ENCODE results near the gene KDM4C. TPM values are rescaled to one million over a fixed set of nuclear protein-coding genes. Genes with fewer than 3 reads are reported as not detected.

KDM4C gene
- total RNA-seq, 1 donor from 2014 or later, result 63.5 TPM

DNA sequence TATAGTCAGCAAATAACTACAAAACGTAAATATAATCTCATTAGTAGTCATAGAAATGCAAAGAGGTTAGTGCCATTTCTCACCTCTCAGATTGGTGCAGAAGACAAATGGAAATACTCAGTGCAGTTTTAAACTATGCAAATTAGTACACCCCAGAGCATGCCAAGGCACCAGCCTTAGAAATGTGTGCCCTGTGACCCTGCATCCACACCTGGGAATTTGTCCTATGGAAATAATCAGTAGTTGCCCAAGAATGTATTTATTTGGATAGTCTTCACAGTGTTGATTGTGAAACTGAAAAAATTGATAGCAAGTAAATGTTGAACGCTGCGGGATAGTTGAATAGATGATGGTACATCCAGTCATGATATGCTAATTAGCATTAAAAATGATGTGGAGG lies 152.7 kb downstream of the KDM4C start:
- H3K27me3 Mint-ChIP-seq (ENCODE audit: unreplicated experiment), result peaks cover 2% of the 10 kb centered on the region
- no peak overlapping the region for H3K27ac Mint-ChIP-seq (ENCODE audit: unreplicated experiment)
- no peaks in the 10 kb centered on the region for H3K9me3 Mint-ChIP-seq (ENCODE audit: unreplicated experiment)
- H3K4me1 Mint-ChIP-seq (ENCODE audit: low read depth, unreplicated experiment), result peaks cover 16% of the 10 kb centered on the region
- H3K36me3 Mint-ChIP-seq (ENCODE audit: unreplicated experiment), result no peaks in the 10 kb centered on the region
- no peak for DNase-seq
- TF ChIP-seq, protein P1, sequence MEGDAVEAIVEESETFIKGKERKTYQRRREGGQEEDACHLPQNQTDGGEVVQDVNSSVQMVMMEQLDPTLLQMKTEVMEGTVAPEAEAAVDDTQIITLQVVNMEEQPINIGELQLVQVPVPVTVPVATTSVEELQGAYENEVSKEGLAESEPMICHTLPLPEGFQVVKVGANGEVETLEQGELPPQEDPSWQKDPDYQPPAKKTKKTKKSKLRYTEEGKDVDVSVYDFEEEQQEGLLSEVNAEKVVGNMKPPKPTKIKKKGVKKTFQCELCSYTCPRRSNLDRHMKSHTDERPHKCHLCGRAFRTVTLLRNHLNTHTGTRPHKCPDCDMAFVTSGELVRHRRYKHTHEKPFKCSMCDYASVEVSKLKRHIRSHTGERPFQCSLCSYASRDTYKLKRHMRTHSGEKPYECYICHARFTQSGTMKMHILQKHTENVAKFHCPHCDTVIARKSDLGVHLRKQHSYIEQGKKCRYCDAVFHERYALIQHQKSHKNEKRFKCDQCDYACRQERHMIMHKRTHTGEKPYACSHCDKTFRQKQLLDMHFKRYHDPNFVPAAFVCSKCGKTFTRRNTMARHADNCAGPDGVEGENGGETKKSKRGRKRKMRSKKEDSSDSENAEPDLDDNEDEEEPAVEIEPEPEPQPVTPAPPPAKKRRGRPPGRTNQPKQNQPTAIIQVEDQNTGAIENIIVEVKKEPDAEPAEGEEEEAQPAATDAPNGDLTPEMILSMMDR (IDR thresholded peaks at IDR 0.05; ENCODE audit: partially characterized antibody, unreplicated experiment), result no peak
- no peak overlapping the region for H3K4me3 Mint-ChIP-seq (ENCODE audit: unreplicated experiment)

DNA sequence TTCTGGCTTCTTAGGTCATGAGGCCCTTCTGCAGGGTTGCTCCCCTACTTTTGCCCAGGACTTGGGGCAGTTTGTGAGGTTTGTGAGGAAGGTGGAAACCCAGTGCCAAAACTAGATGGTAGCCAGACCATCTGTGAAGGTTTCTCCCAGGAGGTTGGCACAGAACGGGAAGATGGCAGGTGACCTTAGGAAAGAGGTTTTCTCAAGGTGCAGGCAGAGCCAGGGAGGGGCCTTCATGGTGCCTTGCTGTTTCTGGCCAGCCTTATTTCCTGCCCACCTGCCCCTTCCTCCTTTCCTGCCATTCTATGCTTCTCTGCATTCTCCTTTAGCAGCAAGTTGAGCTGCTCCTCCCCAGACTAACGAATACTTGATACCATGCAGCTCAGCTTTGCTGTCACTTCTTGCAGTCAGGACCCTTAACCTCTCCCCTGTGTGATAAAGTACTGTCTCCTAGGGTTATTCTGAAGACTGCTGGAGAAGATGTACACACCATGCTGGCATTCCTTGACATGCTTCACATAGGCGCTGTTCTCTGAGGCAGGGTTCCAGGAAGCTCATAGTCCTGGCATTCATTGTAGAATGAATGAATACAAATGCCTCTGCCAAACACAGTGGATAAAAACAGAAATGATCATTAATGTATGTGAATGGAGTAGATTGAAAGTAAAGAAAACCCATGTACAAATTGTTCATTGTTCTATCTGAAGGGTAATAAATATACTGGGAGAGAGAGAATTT lies 154.3 kb downstream of the KDM4C start:
- H3K4me3 Mint-ChIP-seq (ENCODE audit: unreplicated experiment), result no peak overlapping the region
- H3K27ac Mint-ChIP-seq (ENCODE audit: unreplicated experiment), result no peak overlapping the region
- peaks cover 2% of the 10 kb centered on the region for H3K27me3 Mint-ChIP-seq (ENCODE audit: unreplicated experiment)
- H3K9me3 Mint-ChIP-seq (ENCODE audit: unreplicated experiment), result no peaks in the 10 kb centered on the region
- peaks cover 16% of the 10 kb centered on the region for H3K4me1 Mint-ChIP-seq (ENCODE audit: low read depth, unreplicated experiment)
- TF ChIP-seq, protein P1 (IDR thresholded peaks at IDR 0.05; ENCODE audit: partially characterized antibody, unreplicated experiment), result no peak
- no peak for DNase-seq
- H3K36me3 Mint-ChIP-seq (ENCODE audit: unreplicated experiment), result no peaks in the 10 kb centered on the region

DNA sequence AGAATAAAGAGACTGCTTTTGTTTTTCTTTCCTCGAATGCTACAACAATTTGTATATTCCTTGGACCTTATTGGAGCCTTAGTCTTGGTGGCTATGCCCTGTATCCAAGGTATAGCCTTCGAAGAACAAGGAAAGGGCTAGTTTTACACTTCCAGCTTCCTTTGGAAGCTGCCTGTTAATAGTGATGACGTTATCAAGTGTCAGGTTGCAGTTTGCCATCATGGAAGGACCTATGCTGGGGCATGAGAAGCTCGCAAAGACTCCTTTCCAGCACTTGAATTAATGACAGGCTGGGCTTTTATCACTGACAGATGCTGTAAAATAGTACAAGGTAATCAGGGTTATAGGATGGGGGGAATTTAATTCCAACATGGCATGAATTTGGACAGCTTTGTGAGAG lies 157.9 kb downstream of the KDM4C start:
- TF ChIP-seq, protein P1 (IDR thresholded peaks at IDR 0.05; ENCODE audit: partially characterized antibody, unreplicated experiment), result no peak
- no peak for DNase-seq
- peaks cover 4% of the 10 kb centered on the region for H3K4me1 Mint-ChIP-seq (ENCODE audit: low read depth, unreplicated experiment)
- no peak overlapping the region for H3K27ac Mint-ChIP-seq (ENCODE audit: unreplicated experiment)
- no peak overlapping the region for H3K4me3 Mint-ChIP-seq (ENCODE audit: unreplicated experiment)
- peaks cover 2% of the 10 kb centered on the region for H3K27me3 Mint-ChIP-seq (ENCODE audit: unreplicated experiment)
- no peaks in the 10 kb centered on the region for H3K36me3 Mint-ChIP-seq (ENCODE audit: unreplicated experiment)
- H3K9me3 Mint-ChIP-seq (ENCODE audit: unreplicated experiment), result peaks cover 2% of the 10 kb centered on the region

DNA sequence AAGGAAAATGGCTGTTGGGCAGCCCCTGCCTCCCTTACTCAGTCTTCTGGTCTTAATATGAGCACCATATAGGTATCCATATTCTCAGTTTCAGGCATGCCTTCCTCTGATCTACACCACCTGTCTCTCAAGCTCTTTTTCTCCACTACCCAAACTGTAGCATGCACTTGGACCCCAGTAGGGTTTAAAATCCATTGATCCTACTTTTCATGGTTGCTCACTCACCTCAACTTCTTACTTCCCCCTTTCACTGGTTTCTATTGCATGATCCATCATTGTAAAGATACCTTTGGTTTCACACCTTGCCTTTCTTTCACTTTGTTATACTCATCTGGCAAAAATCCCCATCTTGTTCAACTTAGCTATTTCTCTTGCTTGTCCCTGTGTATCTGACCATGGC lies 159.4 kb downstream of the KDM4C start:
- no peak overlapping the region for H3K4me3 Mint-ChIP-seq (ENCODE audit: unreplicated experiment)
- H3K27me3 Mint-ChIP-seq (ENCODE audit: unreplicated experiment), result no peaks in the 10 kb centered on the region
- H3K36me3 Mint-ChIP-seq (ENCODE audit: unreplicated experiment), result no peaks in the 10 kb centered on the region

DNA sequence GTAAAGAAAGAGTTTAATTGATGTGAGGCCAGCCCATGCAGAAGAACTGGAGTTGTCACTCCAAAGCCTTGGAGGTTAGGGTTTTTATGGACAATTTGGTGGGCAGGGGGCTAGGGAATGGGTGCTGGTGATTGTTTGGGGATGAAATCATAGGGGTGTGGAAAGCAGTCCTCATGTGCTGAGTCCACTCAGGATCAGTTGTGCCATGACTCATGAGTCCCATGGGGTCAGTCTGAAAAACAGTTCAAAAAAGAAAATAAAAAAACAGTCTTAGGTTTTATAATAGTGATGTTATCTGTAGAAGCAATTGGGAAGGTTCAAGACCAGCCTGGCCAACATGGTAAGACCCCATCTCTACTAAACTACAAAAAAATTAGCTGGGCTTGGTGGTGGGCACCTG lies 162.3 kb downstream of the KDM4C start:
- H3K27me3 Mint-ChIP-seq (ENCODE audit: unreplicated experiment), result no peaks in the 10 kb centered on the region
- TF ChIP-seq, protein P1 (IDR thresholded peaks at IDR 0.05; ENCODE audit: partially characterized antibody, unreplicated experiment), result no peak
- no peak for DNase-seq
- H3K9me3 Mint-ChIP-seq (ENCODE audit: unreplicated experiment), result peaks cover 2% of the 10 kb centered on the region
- no peak overlapping the region for H3K27ac Mint-ChIP-seq (ENCODE audit: unreplicated experiment)
- H3K4me3 Mint-ChIP-seq (ENCODE audit: unreplicated experiment), result no peak overlapping the region
- H3K4me1 Mint-ChIP-seq (ENCODE audit: low read depth, unreplicated experiment), result peaks cover 8% of the 10 kb centered on the region
- H3K36me3 Mint-ChIP-seq (ENCODE audit: unreplicated experiment), result no peaks in the 10 kb centered on the region

More for the DNA sequence above, 159.4 kb downstream of the KDM4C start:
- TF ChIP-seq, protein P1 (IDR thresholded peaks at IDR 0.05; ENCODE audit: partially characterized antibody, unreplicated experiment), result no peak
- Mint-ChIP-seq H3K9me3 (ENCODE audit: unreplicated experiment) (peaks cover 2% of the 10 kb centered on the region), H3K4me1 (ENCODE audit: low read depth, unreplicated experiment) (peaks cover 3% of the 10 kb centered on the region), H3K27ac (ENCODE audit: unreplicated experiment) (no peak overlapping the region)
- DNase-seq, result no peak
